Suprapubic skin (tissue), 4 donors: ENCODE results near the gene AATF. TPM values are rescaled to one million over a fixed set of nuclear protein-coding genes. Genes with fewer than 3 reads are reported as not detected.

Source experiments
- DNase-seq, 2 donors: peaks; one replicate each; pipeline ENCODE4 v3.0.0-alpha.2; 2019; ENCODE audit warnings: low spot score in 2 of 2
- H3K27ac ChIP-seq: fragments of 200-600 bp; sonication (generic); one replicate; pipeline ENCODE4 v1.5.1; 2019
- H3K27me3 ChIP-seq: fragments of 200-600 bp; sonication (generic); one replicate; pipeline ENCODE4 v1.5.1; 2019
- H3K36me3 ChIP-seq: fragments of 200-600 bp; sonication (generic); one replicate; pipeline ENCODE4 v1.5.1; 2019
- H3K4me1 ChIP-seq: fragments of 200-600 bp; sonication (generic); one replicate; pipeline ENCODE4 v1.5.1; 2019
- H3K4me3 ChIP-seq: fragments of 200-600 bp; sonication (generic); one replicate; pipeline ENCODE4 v1.5.1; 2019; ENCODE audit warnings: mild to moderate bottlenecking
- H3K9me3 ChIP-seq: fragments of 200-600 bp; sonication (generic); one replicate; pipeline ENCODE4 v1.5.1; 2019
- CTCF ChIP-seq, 2 donors: fragments of 200-600 bp in 1 of 2; fragments of 450-650 bp in 1 of 2; sonication (generic) in 1 of 2; IDR thresholded peaks; one replicate each; pipeline ENCODE4 v1.5.1; 2016 to 2019; ENCODE audit warnings: antibody characterized with exemption in 2 of 2, mild to moderate bottlenecking in 1 of 2, moderate library complexity in 1 of 2
- EP300 ChIP-seq: sonication (generic); formaldehyde crosslinking; IDR thresholded peaks from one replicate; pipeline ENCODE4 v1.6.1; 2017; ENCODE audit warnings: antibody characterized with exemption
- POLR2A ChIP-seq, 2 donors: fragments of 450-650 bp; IDR thresholded peaks; one replicate each; pipeline ENCODE4 v1.6.1; 2017; ENCODE audit warnings: antibody characterized with exemption in 2 of 2, mild to moderate bottlenecking in 2 of 2, moderate library complexity in 2 of 2
- POLR2AphosphoS5 ChIP-seq, 3 donors: sonication (generic); formaldehyde crosslinking; IDR thresholded peaks; one replicate each; pipeline ENCODE4 v1.6.1; 2017; ENCODE audit warnings: antibody characterized with exemption in 3 of 3
- WGBS: methylation state at CpG from one replicate; pipeline ENCODE4 v1.1.5; 2018; 5-methylcytosine and 5-hydroxymethylcytosine counted together
- total RNA-seq, 4 donors: library from RNA; depleted of rRNA; stranded (reverse); fragments of >200 nt; gene quantifications; one replicate each; pipeline ENCODE4 v1.1.0, GENCODE V29; 2016

The AATF gene
- total RNA-seq, 4 donors from 2014 or later = 32.5 to 38.2 (median 36.0) TPM

DNA sequence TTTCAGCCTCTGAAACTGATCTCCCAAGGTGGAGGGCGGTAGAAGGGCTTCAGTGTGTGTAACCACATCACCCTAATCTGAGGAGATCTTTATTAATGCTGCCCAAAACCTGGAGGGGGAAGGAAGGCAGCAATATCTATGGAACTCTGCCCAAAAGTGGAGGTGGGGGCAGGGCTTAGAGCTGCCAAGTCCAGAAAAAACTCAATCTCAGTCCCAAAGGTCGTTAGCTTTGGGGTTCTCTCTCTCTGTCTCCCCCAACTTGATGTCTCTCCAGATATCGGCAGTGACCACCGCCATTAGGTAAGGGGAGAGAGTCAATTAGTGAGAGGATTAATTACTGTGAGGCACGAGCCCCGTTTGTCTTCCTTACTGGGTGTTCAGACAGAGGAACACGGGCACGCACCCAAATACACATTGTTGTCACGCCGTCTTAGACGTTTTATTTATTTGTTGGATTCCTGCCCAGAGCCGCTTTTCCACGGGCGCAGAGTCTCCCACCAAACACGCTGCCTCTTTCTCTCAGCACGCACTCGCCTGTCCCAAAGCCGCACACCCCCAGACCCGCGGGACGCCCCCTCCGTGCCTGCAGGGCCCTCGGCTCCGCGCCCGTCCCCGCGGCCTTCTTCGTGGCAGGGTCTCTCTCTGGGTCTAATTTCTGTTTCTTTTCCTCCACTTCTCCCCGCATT is 16.9 kb upstream of the AATF start:
- H3K36me3 ChIP-seq = no peaks in the 10 kb centered on the region
- H3K27me3 ChIP-seq = peaks cover 100% of the 10 kb centered on the region
- H3K4me1 ChIP-seq = peaks cover 63% of the 10 kb centered on the region
- TF ChIP-seq POLR2A (IDR thresholded peaks at IDR 0.05) (no peak), POLR2AphosphoS5 (IDR thresholded peaks at IDR 0.05) (no peak), EP300 (no peak), CTCF (IDR thresholded peaks at IDR 0.05) (no peak)
- peak overlapping the region; percentile 34 for H3K4me3 ChIP-seq
- H3K27ac ChIP-seq = no peak overlapping the region
- DNase-seq = no peak
- H3K9me3 ChIP-seq = no peaks in the 10 kb centered on the region
- 4% methylated on average over 30 of the region's 30 CpGs for WGBS

- no peak overlapping the region for H3K27ac ChIP-seq
- peaks cover 100% of the 10 kb centered on the region for H3K27me3 ChIP-seq
- H3K9me3 ChIP-seq = no peaks in the 10 kb centered on the region
- no peak for DNase-seq
- H3K4me3 ChIP-seq = peak overlapping the region; percentile 34
- H3K36me3 ChIP-seq = no peaks in the 10 kb centered on the region
- TF ChIP-seq POLR2A (IDR thresholded peaks at IDR 0.05) = no peak
- no peak for TF ChIP-seq EP300
- no peak for TF ChIP-seq POLR2AphosphoS5 (IDR thresholded peaks at IDR 0.05)
- no peak for TF ChIP-seq CTCF (IDR thresholded peaks at IDR 0.05)
- H3K4me1 ChIP-seq = peaks cover 68% of the 10 kb centered on the region
- WGBS = 2% methylated on average over 14 of the region's 16 CpGs
Observed at GRCh38 chr17:36932383-36932693, 16.4 kb upstream of the AATF start.

- Histone ChIP-seq H3K4me1 (peaks cover 72% of the 10 kb centered on the region), H3K27ac (no peak overlapping the region), H3K4me3 (peak overlapping the region; percentile 34), H3K9me3 (no peaks in the 10 kb centered on the region), H3K27me3 (peaks cover 100% of the 10 kb centered on the region), H3K36me3 (no peaks in the 10 kb centered on the region)
- DNase-seq = no peak
- no peak for TF ChIP-seq POLR2A (IDR thresholded peaks at IDR 0.05)
- no peak for TF ChIP-seq CTCF (IDR thresholded peaks at IDR 0.05)
- TF ChIP-seq EP300 = no peak
- no peak for TF ChIP-seq POLR2AphosphoS5 (IDR thresholded peaks at IDR 0.05)
- WGBS = 0% methylated on average over 18 of the region's 40 CpGs
Observed at GRCh38 chr17:36932694-36933511, 15.9 kb upstream of the AATF start.

- H3K9me3 ChIP-seq = no peaks in the 10 kb centered on the region
- peaks cover 100% of the 10 kb centered on the region for H3K27me3 ChIP-seq
- WGBS = 7% methylated on average over 21 of the region's 23 CpGs
- no peak overlapping the region for H3K27ac ChIP-seq
- TF ChIP-seq EP300 (no peak), POLR2AphosphoS5 (IDR thresholded peaks at IDR 0.05) (no peak), POLR2A (IDR thresholded peaks at IDR 0.05) (no peak), CTCF (IDR thresholded peaks at IDR 0.05) (no peak)
- H3K4me1 ChIP-seq = peaks cover 74% of the 10 kb centered on the region
- no peaks in the 10 kb centered on the region for H3K36me3 ChIP-seq
- H3K4me3 ChIP-seq = peak overlapping the region; percentile 26
- DNase-seq = no peak
Observed at GRCh38 chr17:36933512-36934143, 15.1 kb upstream of the AATF start.

- no peaks in the 10 kb centered on the region for H3K9me3 ChIP-seq
- 5% methylated on average over 26 of the region's 26 CpGs for WGBS
- peaks cover 79% of the 10 kb centered on the region for H3K4me1 ChIP-seq
- peak overlapping the region; percentile 26 for H3K4me3 ChIP-seq
- H3K36me3 ChIP-seq = no peaks in the 10 kb centered on the region
- H3K27ac ChIP-seq = no peak overlapping the region
- peaks cover 100% of the 10 kb centered on the region for H3K27me3 ChIP-seq
- DNase-seq = no peak
- TF ChIP-seq CTCF (IDR thresholded peaks at IDR 0.05) (no peak), POLR2A (IDR thresholded peaks at IDR 0.05) (no peak), EP300 (no peak), POLR2AphosphoS5 (IDR thresholded peaks at IDR 0.05) (no peak)
Observed at GRCh38 chr17:36934144-36934691, 14.5 kb upstream of the AATF start.
